RKO (cell line): ENCODE measurements around the gene AK5.

Source experiments
- DNase-seq: peaks from one replicate; pipeline ENCODE4 v3.0.0-alpha.2; 2016; ENCODE audit warnings: low spot score

Gene AK5

GRCh38 chr1:77590651-77591050 is 308.8 kb downstream of the AK5 start:
- DNase-seq = no peak

DNA sequence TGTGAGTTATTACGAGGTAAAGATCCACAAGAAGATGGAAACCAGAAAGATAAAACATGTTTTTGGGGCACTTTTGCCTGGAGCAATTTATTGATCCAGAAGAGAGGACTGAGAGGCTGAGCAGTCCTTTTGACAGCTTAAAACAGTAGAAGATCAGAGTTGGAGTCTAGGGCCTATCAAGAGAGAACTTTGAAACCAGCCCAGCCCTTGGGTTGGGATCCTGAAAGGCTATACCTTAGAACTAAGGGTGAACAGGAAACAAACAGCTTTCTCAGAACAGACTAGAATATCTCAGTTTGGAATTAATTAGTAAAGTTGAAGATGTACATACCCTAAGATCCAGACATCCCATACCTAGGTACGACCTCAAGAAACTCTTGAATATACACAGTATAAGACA is 311.1 kb downstream of the AK5 start:
- no peak for DNase-seq

DNA sequence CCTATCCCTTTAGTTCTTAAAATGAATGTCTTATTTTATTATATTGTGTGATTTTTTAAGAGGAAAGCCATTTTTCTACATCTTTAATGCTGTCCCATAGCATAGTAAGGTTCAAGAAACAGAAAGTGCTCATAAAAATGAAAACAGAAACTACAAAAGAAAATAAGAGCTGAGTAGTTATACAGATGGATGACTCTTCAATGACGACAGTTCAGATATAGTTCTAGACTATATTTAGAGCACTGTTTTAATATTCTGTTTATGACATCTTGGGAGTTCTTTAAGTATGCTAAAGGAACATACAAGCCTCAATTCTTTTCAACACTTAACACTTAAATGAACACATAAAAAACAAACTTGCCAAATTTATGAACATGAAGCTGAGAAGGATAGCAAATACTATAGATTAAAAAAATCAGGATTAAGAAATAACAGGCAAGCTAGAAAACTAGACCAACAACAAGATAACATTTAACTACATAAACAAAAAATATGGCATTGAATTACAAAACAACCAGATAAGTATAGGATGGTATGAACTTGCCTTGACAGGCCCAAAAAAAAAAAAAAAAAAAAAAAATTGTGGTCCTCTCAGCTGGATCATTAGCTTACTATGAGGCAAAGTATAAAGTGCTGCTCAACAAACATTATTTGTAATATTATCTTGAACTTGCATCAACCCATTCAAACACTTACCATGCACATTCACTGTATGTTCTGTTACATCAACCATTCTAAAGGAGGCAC is 312.7 kb downstream of the AK5 start:
- no peak for DNase-seq

DNA sequence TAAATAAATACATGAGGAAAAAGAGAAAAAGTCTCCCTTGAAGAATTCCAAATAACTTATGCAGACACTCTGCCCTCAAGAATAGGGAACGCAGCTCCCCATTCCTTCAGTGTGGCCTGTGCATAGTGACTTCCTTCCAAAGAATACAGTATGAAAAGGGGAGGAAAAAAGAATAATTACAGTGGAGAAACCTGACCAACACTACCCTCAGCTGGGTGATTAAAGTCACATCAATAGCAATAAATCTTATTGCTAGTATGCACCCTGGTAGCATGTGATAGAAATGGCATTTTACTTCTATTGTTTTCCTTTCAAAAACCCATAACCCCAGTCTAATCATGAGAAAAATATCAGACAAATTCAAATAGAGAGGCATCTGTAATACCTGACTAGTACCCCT is 315.5 kb downstream of the AK5 start:
- no peak for DNase-seq

DNA sequence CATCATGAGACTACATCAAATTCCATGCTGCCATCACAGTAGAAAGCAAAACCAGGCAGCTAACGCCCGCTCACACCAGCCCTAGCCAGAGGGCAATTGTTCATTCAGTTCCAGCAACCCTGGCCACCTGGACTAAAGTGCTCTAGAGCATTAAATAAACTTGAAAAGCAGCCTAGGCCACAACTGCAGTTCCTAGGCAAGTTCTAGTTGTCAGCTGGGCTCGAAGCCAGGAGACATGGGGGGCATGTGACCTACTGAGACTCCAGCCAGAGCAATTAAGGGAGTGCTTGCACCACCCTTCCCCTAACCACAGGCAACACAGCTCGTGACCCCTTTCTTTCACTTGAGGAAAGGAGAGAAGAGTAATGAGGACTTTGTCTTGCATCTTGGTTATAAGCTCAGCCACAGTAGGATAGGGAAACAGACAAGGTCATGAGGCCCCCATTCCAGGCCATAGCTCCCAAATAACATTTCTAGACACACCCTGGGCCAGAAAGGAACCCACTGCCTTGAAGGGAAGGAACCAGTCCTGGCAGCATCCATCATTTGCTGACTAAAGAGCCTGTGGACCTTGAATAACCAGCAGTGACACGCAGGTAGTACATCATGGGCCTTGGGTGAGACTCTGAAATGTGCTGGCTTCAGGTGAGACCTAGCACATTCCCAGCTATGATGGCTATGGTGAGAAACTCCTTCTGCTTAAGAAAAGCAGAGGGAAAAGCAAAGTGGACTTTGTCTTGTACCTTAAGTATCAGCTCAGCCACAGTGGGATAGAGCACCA is 323.6 kb downstream of the AK5 start:
- DNase-seq = no peak

- DNase-seq = no peak
Measured at GRCh38 chr1:77608893-77609292, 327.1 kb downstream of the AK5 start.
